Testis (tissue), 2 donors: ENCODE data around the gene FRMD5.

Source experiments
- POLR2A ChIP-seq: fragments of 450-650 bp; IDR thresholded peaks from one replicate; pipeline ENCODE4 v1.6.1; 2017; ENCODE audit warnings: antibody characterized with exemption, mild to moderate bottlenecking, moderate library complexity
- TF ChIP-seq, protein P1 (sequence below), 3 experiments: fragments of 450-650 bp in 2 of 3; fragments of 200-600 bp in 1 of 3; sonication (generic) in 1 of 3; IDR thresholded peaks; one replicate each; pipeline ENCODE4 v1.5.1; 2016 to 2019; ENCODE audit warnings: antibody characterized with exemption in 3 of 3, mild to moderate bottlenecking in 2 of 3, moderate library complexity in 1 of 3

DNA sequence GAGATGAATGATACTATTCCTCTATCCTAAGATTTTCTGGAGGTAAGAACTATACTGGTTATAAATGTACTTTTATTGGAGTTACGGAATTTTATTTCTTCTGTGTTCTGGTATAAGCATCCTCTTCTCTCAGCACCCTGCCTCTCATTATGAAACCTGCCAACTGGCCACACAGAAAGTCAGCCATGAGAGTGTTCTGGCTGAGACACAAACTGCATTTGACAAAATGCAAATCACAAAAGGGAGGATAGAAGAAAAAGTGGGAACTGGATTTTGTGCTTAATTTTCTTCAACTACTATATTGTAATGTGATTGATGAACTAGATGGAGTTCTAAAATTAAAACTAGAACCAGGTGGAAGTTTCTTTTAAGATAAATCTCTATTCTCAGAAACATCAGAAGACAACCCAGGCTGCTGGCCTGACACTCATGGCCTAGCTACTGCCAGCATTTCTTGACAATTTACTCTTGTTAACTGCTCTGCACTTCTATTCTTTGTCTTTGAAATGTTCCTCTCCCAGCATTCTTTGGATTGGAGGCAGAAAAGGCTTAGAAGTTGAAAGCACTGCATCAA lies 225.2 kb downstream of the FRMD5 start:
- TF ChIP-seq POLR2A, result no peak
- TF ChIP-seq, protein P1, sequence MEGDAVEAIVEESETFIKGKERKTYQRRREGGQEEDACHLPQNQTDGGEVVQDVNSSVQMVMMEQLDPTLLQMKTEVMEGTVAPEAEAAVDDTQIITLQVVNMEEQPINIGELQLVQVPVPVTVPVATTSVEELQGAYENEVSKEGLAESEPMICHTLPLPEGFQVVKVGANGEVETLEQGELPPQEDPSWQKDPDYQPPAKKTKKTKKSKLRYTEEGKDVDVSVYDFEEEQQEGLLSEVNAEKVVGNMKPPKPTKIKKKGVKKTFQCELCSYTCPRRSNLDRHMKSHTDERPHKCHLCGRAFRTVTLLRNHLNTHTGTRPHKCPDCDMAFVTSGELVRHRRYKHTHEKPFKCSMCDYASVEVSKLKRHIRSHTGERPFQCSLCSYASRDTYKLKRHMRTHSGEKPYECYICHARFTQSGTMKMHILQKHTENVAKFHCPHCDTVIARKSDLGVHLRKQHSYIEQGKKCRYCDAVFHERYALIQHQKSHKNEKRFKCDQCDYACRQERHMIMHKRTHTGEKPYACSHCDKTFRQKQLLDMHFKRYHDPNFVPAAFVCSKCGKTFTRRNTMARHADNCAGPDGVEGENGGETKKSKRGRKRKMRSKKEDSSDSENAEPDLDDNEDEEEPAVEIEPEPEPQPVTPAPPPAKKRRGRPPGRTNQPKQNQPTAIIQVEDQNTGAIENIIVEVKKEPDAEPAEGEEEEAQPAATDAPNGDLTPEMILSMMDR (IDR thresholded peaks at IDR 0.05), result no peak
